ENCODE measurements around the gene WDFY3.

WDFY3 gene

GRCh38 chr4:84966382-84967242, at the start of gene WDFY3:
TSS of gene WDFY3 (minus strand) at chr4:84966690. CDS start at chr4:84860591, 106,099 bp downstream.
- DNase-seq, result peak; percentile 3

DNA sequence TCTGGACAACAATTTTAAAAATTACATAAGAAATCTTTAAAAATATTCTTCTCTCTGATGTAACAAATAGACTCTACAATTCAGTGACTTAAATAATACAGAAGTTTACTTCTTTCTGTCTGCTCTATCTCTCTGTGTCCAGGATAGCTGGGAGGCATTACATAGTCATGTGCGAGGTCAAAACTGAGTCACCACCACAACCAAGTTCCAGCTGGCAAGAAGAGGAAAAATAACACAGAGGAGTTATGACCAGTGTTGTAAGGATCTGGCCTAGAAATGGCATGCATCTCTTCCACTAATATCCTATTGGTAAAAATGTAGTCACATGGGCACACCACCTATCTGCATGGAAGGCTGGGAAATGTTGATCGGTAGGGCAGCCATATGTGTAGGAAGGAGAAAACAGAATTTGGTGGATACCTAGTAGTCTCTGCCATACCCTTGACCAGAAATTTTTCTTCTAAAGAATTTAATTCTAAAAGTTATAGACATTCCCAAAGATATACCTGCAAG, 39.4 kb upstream of the WDFY3 start:
- DNase-seq, result no peak

- no peak for DNase-seq
Observed at GRCh38 chr4:85000343-85000742, 33.9 kb upstream of the WDFY3 start.

DNA sequence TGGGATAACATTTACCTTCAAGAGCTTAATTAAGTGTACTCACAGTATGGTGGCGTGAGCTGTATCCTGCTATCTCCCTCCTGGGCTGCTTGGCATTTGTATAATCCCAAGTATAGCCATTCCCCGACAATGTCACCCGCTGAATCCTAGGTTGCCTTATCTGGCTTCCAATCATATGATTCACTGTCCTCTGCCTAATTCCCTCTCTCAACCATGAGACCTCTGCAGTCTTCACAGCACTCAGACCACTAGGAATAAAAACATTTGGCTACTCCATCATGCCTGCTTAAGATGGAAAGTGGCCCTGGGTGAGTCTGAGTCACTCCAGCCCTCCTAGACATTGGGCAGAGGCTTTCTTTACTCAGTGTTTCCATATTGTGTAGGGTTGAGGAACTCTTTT, 28.9 kb upstream of the WDFY3 start:
- no peak for DNase-seq

DNA sequence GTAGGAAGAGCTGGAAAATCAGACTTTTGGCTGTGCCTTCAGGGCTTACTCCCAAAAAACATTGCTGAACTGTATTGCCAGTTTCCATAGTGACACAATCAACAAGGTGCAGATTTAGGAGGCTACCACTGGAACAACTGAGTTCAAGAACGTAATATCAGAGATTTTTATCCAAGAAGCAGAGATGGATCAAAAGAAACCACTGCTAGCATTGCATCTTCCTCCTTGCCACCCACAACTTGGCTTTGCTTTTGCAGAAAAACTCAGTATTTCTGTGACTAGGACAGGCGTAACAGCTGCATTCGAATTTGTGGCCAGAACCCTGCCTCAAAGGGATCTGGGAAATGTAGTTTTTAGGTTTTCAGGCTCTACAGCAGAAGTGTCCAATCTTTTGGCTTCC, 27.8 kb upstream of the WDFY3 start:
- no peak for DNase-seq

- no peak for DNase-seq
Observed at GRCh38 chr4:84985952-84986351, 19.5 kb upstream of the WDFY3 start.

- no peak for DNase-seq
Observed at GRCh38 chr4:84977396-84977795, 10.9 kb upstream of the WDFY3 start.

- no peak for DNase-seq
Observed at GRCh38 chr4:84973856-84974255, 7.4 kb upstream of the WDFY3 start.

DNA sequence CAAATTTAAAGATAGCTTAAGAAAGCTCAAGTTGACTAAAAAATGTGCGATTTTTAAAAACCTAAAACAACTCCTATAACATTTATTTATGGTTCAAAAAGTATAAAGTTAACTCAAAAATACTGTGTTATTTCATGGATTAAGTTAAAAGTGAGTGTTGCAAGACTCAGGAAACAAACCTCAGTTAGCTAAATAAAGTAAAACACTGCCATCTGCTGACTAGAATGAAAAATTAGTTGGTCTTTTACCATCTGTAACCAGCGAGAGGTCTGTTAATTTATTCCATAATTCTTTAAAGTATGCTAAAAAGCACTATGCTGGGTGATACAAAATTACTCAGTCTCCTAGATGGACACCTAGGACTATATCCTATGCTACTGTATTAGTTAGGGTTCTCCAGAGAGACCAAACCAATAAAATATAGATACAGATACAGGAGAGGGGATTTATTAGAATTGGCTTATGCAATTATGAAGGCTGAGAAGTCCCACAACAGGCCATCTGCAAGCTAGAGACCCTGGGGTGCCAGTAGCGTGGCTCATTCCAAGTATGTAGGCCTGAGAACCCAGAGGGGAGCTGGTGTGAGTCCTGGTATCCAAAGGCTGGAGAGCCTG, 4.9 kb upstream of the WDFY3 start:
- no peak for DNase-seq

DNA sequence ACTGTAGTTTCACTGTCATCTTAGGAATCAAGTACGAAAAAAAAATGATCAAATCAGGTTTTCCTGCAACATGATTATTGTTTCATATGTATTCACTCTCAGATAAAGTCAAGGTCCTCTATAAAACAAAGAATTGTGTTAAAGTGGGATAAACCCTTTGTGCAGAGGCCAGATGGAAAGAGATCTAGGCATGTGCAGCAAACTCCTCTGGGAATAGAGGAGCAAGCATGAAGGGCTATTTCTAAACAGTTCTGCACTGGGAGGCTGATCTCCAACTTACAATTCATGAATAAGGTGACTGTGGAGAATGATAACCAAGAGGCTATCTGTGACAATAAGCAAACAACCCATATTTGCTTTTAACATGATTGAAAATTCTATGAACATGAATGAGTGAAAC, 2.4 kb upstream of the WDFY3 start:
- DNase-seq, result no peak

DNA sequence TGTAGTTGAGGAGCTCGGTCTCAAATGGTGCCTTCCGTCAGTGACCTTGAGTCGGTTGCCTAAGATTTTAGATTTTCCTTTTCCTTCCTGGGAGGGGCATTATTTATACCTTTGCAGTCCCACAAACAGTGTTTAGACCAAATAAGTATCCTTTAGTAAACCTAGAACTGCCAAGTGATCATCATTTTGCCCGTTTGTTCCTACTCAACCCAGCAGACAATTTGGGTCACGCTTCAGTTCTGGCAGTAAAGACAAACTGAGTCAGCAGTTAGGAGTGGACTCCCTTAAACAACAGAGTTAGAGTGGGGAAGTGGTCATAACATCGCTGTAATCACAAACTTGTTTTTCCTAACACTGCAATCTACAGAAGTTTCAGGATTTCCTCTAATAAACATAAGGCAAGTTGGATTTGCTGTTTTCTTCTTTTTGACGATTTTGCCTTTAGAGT, 777 bp upstream of the WDFY3 start:
- no peak for DNase-seq

GRCh38 chr4:84965553-84966381, 723 bp downstream of the WDFY3 start:
- DNase-seq, result no peak

- DNase-seq, result no peak
Observed at GRCh38 chr4:84964995-84965552, 1.4 kb downstream of the WDFY3 start.

DNA sequence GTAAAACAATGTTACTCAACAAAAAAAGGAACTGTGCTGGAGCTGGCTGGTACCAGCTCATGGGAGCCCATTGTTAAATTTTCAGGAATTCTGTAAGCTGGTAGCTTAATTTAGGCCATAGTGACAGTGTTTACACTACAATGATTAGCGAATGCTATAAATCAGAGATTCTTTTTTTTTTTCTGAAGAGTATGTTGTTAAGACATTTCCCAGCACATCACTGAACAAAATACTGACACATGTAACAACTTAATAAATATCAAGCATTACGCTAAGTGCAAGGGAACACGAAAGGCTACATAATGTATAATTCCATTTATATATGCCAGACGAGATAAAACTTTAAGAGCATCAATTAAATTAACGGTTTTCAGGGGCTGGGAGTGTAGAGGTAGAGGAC, 4.4 kb downstream of the WDFY3 start:
- no peak for DNase-seq

DNA sequence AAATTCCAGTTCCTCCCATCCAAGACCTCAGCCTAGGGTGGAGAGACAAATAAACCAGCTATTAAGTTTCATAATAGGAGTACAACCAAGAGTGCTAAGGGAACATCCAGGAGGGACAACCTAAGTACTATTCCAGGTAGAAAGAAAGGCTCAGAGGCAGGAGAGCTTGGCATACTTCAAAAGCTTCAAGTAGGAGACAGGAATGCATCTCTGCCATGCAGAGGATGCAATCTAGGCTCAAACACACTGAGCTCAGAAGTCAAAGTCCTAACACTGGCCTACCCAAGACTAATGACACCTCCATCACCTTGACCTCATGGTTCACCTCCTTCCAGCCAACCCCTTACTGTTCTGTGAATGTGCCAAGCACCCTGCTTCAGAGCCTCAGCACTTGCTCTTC, 8.1 kb downstream of the WDFY3 start:
- DNase-seq, result no peak

DNA sequence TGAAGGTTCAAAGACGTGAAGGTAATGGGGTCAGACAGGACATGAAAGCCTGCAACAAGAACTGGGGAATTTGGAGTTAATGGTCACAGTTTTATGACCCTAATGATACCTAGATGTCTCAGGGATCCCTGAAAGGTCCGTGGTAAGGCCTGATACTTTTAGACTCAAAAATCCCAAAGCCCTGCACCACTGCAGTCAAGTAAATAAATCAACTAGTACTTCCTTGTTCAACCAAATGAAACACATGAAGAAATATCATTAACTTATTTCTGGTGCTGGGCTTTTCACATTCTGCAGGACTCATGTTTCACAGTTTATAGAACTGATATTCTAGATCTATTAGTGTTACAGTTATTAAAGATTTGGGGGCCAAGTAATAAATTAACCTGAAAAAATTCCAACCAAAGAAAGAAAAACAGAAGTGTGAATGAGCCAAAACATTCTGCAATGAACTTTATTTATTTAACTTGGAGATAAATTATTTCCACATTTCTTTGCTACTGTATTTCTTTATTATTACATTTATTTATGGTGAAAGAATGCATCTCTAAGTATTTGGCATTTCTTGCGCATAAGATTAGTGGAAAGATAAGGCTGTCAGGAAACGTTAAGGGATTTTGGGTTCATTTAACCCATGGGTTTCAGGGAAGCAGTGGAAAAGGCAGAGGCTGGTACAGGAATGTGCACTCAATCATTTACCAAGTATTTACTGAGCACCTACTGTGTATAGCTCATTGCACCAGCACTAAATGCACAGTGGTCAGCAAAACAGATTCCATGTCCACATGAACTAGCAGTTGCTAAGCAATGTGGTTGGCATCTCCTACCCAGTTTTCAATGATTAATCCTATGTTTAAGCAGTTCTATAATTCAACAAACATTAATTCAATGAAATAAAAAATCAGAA, 8.7 kb downstream of the WDFY3 start:
- no peak for DNase-seq

GRCh38 chr4:84956014-84956413, 10.5 kb downstream of the WDFY3 start:
- DNase-seq, result no peak

GRCh38 chr4:84954982-84955567, 11.4 kb downstream of the WDFY3 start:
- DNase-seq, result no peak

DNA sequence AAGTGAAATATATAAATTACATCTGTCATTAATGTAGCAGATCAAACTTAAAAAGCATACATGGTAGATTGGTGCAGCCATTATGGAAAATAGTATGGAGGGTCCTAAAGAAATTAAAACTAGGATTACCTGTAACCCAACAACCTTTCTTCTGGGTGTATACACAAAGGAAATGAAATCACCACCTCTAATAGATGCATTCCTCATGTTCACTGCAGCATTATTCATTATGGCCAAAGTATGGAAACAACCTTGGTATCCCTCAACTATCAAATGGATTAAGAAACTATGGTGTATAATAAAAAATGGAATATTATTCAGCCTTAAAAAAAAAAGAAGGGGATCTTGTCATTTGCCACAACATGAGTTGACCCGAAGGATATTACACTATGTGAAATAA, 13.7 kb downstream of the WDFY3 start:
- no peak for DNase-seq

DNA sequence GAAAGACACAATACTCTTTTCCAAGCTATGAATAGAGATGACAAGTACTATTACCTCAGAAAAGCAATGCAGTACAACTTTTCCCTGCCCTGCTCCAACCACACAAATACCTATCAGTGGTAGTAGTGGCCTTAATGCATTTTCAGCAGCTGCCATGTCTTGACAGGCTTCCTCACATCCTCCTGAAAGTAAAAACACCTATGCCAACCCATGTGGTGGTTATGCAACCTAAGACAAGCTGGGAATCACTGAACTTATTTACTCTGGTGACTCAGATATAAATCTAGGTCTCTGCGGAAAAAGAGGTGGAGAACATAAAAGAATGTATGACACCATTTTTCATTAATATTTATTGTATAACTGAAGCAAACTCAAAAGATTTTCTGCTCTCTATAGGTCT, 14.5 kb downstream of the WDFY3 start:
- DNase-seq, result no peak

GRCh38 chr4:84948056-84948455, 18.4 kb downstream of the WDFY3 start:
- DNase-seq, result no peak

DNA sequence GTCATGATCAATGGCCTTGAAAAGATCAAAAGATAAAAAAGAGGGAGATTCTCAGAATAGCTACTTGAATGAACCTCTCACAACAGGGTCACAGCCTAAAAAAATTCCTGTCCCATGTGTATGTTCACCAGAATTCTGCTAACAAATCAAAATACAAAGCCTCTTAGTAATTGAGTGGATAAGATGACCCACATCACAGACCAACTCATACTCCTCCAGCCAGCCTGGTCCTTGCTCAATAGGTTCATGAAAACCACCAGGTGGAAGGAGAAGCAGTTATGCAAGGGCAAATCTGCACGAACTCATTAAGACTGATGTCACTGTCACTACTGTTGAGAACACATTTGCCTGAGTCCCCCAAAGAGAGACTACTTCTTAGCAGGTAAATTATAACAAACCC, 21.5 kb downstream of the WDFY3 start:
- DNase-seq, result no peak
